PFSK-1 (cell line): ENCODE measurements around the gene AIF1L.

Experiments
- FOXP2 ChIP-seq: optimal IDR thresholded peaks from 2 replicates; pipeline ENCODE3; 2011; ENCODE audit warnings: borderline replicate concordance, control low read depth, inconsistent platforms; ENCODE audit not compliant: insufficient read depth; ENCODE audit errors: extremely low read length, extremely low read depth
- POLR2AphosphoS5 ChIP-seq: IDR thresholded peaks from 2 replicates; pipeline ENCODE4 v1.6.1; 2012; ENCODE audit warnings: low read depth, mild to moderate bottlenecking, control low read depth, low read length, moderate library complexity
- SIN3A ChIP-seq: IDR thresholded peaks from 2 replicates; pipeline ENCODE4 v1.6.1; 2012; ENCODE audit warnings: mild to moderate bottlenecking, low read length, moderate library complexity, borderline replicate concordance; ENCODE audit not compliant: insufficient read depth
- TAF1 ChIP-seq: IDR thresholded peaks from 2 replicates; pipeline ENCODE4 v1.6.1; 2012; ENCODE audit warnings: low read length, control low read depth, borderline replicate concordance; ENCODE audit not compliant: insufficient read depth
- TF ChIP-seq, protein P1 (sequence below), 2 experiments: IDR thresholded peaks; 2 replicates each; pipeline versions ENCODE4 v1.6.1 to v1.8.0; 2011 to 2012; ENCODE audit warnings: low read depth in 2 of 2, low read length in 2 of 2, control low read depth in 1 of 2, inconsistent platforms in 1 of 2, mild to moderate bottlenecking in 1 of 2, moderate library complexity in 1 of 2; ENCODE audit not compliant: insufficient read depth in 1 of 2

The AIF1L gene

GRCh38 chr9:131085370-131086122, 10.8 kb upstream of the AIF1L start:
- no peak for TF ChIP-seq TAF1
- TF ChIP-seq FOXP2 = no peak
- TF ChIP-seq, protein P1, sequence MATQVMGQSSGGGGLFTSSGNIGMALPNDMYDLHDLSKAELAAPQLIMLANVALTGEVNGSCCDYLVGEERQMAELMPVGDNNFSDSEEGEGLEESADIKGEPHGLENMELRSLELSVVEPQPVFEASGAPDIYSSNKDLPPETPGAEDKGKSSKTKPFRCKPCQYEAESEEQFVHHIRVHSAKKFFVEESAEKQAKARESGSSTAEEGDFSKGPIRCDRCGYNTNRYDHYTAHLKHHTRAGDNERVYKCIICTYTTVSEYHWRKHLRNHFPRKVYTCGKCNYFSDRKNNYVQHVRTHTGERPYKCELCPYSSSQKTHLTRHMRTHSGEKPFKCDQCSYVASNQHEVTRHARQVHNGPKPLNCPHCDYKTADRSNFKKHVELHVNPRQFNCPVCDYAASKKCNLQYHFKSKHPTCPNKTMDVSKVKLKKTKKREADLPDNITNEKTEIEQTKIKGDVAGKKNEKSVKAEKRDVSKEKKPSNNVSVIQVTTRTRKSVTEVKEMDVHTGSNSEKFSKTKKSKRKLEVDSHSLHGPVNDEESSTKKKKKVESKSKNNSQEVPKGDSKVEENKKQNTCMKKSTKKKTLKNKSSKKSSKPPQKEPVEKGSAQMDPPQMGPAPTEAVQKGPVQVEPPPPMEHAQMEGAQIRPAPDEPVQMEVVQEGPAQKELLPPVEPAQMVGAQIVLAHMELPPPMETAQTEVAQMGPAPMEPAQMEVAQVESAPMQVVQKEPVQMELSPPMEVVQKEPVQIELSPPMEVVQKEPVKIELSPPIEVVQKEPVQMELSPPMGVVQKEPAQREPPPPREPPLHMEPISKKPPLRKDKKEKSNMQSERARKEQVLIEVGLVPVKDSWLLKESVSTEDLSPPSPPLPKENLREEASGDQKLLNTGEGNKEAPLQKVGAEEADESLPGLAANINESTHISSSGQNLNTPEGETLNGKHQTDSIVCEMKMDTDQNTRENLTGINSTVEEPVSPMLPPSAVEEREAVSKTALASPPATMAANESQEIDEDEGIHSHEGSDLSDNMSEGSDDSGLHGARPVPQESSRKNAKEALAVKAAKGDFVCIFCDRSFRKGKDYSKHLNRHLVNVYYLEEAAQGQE (IDR thresholded peaks at IDR 0.05; ENCODE audit: insufficient read depth in 1 of 2, low read depth in 2 of 2, low read length in 2 of 2) = no peak
- TF ChIP-seq POLR2AphosphoS5 = no peak
- no peak for TF ChIP-seq SIN3A

DNA sequence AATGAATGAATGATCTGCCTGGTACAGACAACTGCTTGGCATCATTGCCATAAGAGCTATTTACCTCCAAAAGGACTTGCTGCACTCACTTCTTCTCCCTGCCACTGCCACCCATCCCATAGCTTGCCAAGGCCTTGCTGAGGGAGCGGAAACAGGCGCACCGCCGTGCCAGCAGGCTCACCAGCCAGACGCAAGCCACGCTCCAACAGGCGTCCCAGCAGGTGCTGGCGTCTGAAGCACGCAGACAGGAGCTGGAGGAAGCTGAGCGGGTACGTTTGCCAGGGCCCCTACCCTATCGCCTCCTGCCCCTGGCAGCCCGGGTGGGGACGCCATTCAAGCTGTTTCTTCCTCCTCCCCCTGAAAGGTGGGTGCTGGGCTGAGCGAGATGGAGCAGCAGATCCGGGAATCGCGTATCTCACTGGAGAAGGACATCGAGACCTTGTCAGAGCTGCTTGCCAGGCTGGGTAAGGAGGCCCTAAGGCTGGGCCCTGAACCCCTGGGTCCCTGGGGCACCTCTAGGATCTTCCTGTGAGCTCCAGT, 8.9 kb upstream of the AIF1L start:
- TF ChIP-seq SIN3A = no peak
- TF ChIP-seq POLR2AphosphoS5 = no peak
- no peak for TF ChIP-seq FOXP2
- TF ChIP-seq TAF1 = no peak
- TF ChIP-seq, protein P1 (IDR thresholded peaks at IDR 0.05; ENCODE audit: insufficient read depth in 1 of 2, low read depth in 2 of 2, low read length in 2 of 2) = no peak

GRCh38 chr9:131090025-131090787, 6.1 kb upstream of the AIF1L start:
- TF ChIP-seq, protein P1 (IDR thresholded peaks at IDR 0.05; ENCODE audit: insufficient read depth in 1 of 2, low read depth in 2 of 2, low read length in 2 of 2) = no peak
- no peak for TF ChIP-seq FOXP2
- no peak for TF ChIP-seq SIN3A
- no peak for TF ChIP-seq POLR2AphosphoS5
- TF ChIP-seq TAF1 = no peak

- TF ChIP-seq SIN3A (no peak), TAF1 (no peak), POLR2AphosphoS5 (no peak), FOXP2 (no peak)
- TF ChIP-seq, protein P1 (IDR thresholded peaks at IDR 0.05; ENCODE audit: insufficient read depth in 1 of 2, low read depth in 2 of 2, low read length in 2 of 2) = no peak
Observed at GRCh38 chr9:131091352-131091992, 4.9 kb upstream of the AIF1L start.
